NT2/D1 (cell line): Measurements from ENCODE around the gene C1S.
A peak's percentile ranks its signal among the peaks of the same experiment; 100 is the strongest.

Source experiments
- DNase-seq: peaks from one replicate; pipeline ENCODE4 v3.0.0-alpha.2; 2011; ENCODE audit warnings: low read depth, low spot score
- H3K27me3 ChIP-seq: 2 replicates; pipeline ENCODE4 v1.6.0; 2011; ENCODE audit warnings: mild to moderate bottlenecking; ENCODE audit not compliant: insufficient read length, insufficient read depth
- H3K36me3 ChIP-seq: 2 replicates; pipeline ENCODE4 v1.6.1; 2011; ENCODE audit warnings: mild to moderate bottlenecking, low read length, mixed read lengths; ENCODE audit not compliant: insufficient read depth, insufficient read length
- H3K4me1 ChIP-seq: 2 replicates; pipeline ENCODE4 v1.5.1; 2011; ENCODE audit not compliant: insufficient read depth, insufficient read length
- H3K4me3 ChIP-seq: 2 replicates; pipeline ENCODE4 v1.5.1; 2011; ENCODE audit warnings: low read depth; ENCODE audit not compliant: insufficient read length
- H3K9ac ChIP-seq: 2 replicates; pipeline ENCODE4 v1.6.0; 2011; ENCODE audit warnings: low read depth; ENCODE audit not compliant: insufficient read length
- H3K9me3 ChIP-seq: 2 replicates; pipeline ENCODE4 v1.5.1; 2011; ENCODE audit warnings: mild to moderate bottlenecking, low read length; ENCODE audit not compliant: insufficient read depth
- SUZ12 ChIP-seq: IDR thresholded peaks from 2 replicates; pipeline ENCODE4 v1.6.1; 2011; ENCODE audit not compliant: insufficient read length, insufficient read depth; ENCODE audit errors: extremely low read depth
- YY1 ChIP-seq: IDR thresholded peaks from 2 replicates; pipeline ENCODE4 v1.6.1; 2011; ENCODE audit not compliant: insufficient read length, insufficient read depth
- ZNF274 ChIP-seq: IDR thresholded peaks from 2 replicates; pipeline ENCODE4 v1.6.1; 2011; ENCODE audit warnings: mild to moderate bottlenecking, low read depth, low read length

Gene C1S

GRCh38 chr12:7114008-7114407, 53.5 kb downstream of the C1S start:
- peaks cover 13% of the 10 kb centered on the region for H3K27me3 ChIP-seq
- H3K36me3 ChIP-seq: peaks cover 45% of the 10 kb centered on the region
- peak overlapping the region; percentile 45 for H3K9ac ChIP-seq
- H3K9me3 ChIP-seq: no peaks in the 10 kb centered on the region
- no peak overlapping the region for H3K4me3 ChIP-seq
- H3K4me1 ChIP-seq: peaks cover 9% of the 10 kb centered on the region
- no peak for DNase-seq
- TF ChIP-seq SUZ12 (no peak), YY1 (no peak), ZNF274 (no peak)

GRCh38 chr12:7114851-7115250, 54.3 kb downstream of the C1S start:
- TF ChIP-seq SUZ12: no peak
- no peak for TF ChIP-seq YY1
- TF ChIP-seq ZNF274: no peak
- peaks cover 45% of the 10 kb centered on the region for H3K36me3 ChIP-seq
- H3K9me3 ChIP-seq: no peaks in the 10 kb centered on the region
- H3K27me3 ChIP-seq: peaks cover 8% of the 10 kb centered on the region
- no peak for DNase-seq
- H3K4me3 ChIP-seq: no peak overlapping the region
- peaks cover 5% of the 10 kb centered on the region for H3K4me1 ChIP-seq
- no peak overlapping the region for H3K9ac ChIP-seq

- H3K4me3 ChIP-seq: no peak overlapping the region
- DNase-seq: no peak
- peaks cover 6% of the 10 kb centered on the region for H3K27me3 ChIP-seq
- TF ChIP-seq YY1: no peak
- no peak for TF ChIP-seq SUZ12
- TF ChIP-seq ZNF274: no peak
- H3K4me1 ChIP-seq: peaks cover 5% of the 10 kb centered on the region
- peaks cover 42% of the 10 kb centered on the region for H3K36me3 ChIP-seq
- no peak overlapping the region for H3K9ac ChIP-seq
- no peaks in the 10 kb centered on the region for H3K9me3 ChIP-seq
These were observed 55.7 kb downstream of the C1S start for GRCh38 chr12:7116196-7116595.

DNA sequence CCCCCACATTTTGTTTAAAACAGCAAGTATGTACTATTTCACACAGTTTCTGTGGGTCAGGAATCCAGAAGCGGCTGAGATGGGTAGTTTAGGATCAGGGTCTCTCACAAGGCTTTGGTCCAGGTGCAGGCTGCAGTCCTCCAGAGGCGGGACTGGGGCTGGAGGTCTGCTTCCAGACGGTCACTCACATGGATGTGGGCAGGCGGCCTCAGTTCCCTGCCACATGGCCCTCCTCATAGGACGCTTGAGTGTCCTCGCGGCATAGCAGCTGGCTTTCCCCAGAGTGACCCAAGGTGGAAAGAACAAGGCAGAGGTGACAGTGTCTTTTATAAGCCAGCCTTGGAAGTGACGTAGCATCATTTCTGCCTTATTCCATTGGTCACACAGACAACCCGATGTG, 56.4 kb downstream of the C1S start:
- H3K9me3 ChIP-seq: no peaks in the 10 kb centered on the region
- H3K9ac ChIP-seq: no peak overlapping the region
- no peak for TF ChIP-seq SUZ12
- TF ChIP-seq YY1: no peak
- no peak for TF ChIP-seq ZNF274
- H3K27me3 ChIP-seq: peaks cover 3% of the 10 kb centered on the region
- H3K4me1 ChIP-seq: peaks cover 5% of the 10 kb centered on the region
- peaks cover 39% of the 10 kb centered on the region for H3K36me3 ChIP-seq
- no peak overlapping the region for H3K4me3 ChIP-seq
- no peak for DNase-seq

DNA sequence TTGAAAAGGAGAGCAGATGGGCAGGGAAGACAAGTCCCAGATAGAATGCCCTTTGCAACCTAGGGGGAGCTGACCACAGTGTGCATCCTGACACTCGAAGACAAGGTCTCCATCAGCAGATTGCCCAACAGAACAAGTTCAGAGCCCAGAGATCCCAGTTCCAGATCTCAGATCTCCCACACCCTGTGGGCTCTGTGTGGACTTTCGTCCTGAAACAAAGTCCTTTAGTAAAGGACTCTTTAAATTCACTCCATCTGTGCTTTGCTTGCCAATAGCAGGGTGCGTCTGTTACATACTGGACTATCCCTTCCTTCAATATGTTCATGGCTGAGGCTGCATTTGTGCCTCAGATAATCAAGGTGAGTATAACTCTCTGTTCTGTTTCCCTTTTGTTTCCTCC, 57.2 kb downstream of the C1S start:
- Histone ChIP-seq H3K9me3 (no peaks in the 10 kb centered on the region), H3K27me3 (peaks cover 2% of the 10 kb centered on the region), H3K36me3 (peaks cover 39% of the 10 kb centered on the region), H3K4me3 (no peak overlapping the region), H3K4me1 (peaks cover 5% of the 10 kb centered on the region), H3K9ac (no peak overlapping the region)
- TF ChIP-seq ZNF274 (no peak), SUZ12 (no peak), YY1 (no peak)
- no peak for DNase-seq

- TF ChIP-seq SUZ12 (no peak), ZNF274 (no peak), YY1 (no peak)
- H3K9me3 ChIP-seq: no peaks in the 10 kb centered on the region
- no peak overlapping the region for H3K4me3 ChIP-seq
- peaks cover 4% of the 10 kb centered on the region for H3K4me1 ChIP-seq
- H3K27me3 ChIP-seq: no peaks in the 10 kb centered on the region
- no peak overlapping the region for H3K9ac ChIP-seq
- peaks cover 37% of the 10 kb centered on the region for H3K36me3 ChIP-seq
- no peak for DNase-seq
These were observed 58.4 kb downstream of the C1S start for GRCh38 chr12:7118881-7119280.

DNA sequence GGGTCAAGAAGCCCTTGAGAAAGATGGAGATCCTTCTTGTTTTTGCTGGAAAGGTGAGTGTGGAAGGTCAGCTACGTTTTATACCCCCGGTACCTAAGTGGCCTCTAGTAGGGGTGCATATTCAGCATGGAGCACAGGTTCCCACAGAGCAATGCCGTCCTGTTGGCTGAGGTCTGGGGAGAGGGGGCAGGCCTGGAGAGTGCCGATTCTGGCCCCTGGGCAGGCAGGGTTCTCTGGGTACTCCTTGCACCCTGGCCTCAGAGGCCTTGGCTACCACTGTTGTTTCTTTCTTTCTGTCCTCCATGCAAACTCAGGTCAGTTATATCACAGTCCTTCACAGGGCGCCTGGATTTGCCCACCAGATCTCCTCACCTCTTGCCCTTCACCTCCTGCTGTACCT, 59.6 kb downstream of the C1S start:
- Histone ChIP-seq H3K9me3 (no peaks in the 10 kb centered on the region), H3K27me3 (no peaks in the 10 kb centered on the region), H3K4me1 (peaks cover 10% of the 10 kb centered on the region), H3K36me3 (peaks cover 26% of the 10 kb centered on the region), H3K4me3 (no peak overlapping the region), H3K9ac (no peak overlapping the region)
- TF ChIP-seq SUZ12 (no peak), YY1 (no peak), ZNF274 (no peak)
- DNase-seq: no peak
